ENCODE measurements around the gene ANKRD37.

Gene ANKRD37

GRCh38 chr4:185421366-185422124, 24.9 kb downstream of the ANKRD37 start:
- no peak for DNase-seq (ENCODE audit: low read depth)

- no peak for DNase-seq (ENCODE audit: low read depth)
Observed at GRCh38 chr4:185424905-185425646, 28.4 kb downstream of the ANKRD37 start.

GRCh38 chr4:185425647-185426352, 29.2 kb downstream of the ANKRD37 start, which contains the start of gene UFSP2:
TSS of gene UFSP2 (minus strand) at chr4:185425964. CDS start at chr4:185425868, 96 bp downstream.
- DNase-seq (ENCODE audit: low read depth) = peak; percentile 85

DNA sequence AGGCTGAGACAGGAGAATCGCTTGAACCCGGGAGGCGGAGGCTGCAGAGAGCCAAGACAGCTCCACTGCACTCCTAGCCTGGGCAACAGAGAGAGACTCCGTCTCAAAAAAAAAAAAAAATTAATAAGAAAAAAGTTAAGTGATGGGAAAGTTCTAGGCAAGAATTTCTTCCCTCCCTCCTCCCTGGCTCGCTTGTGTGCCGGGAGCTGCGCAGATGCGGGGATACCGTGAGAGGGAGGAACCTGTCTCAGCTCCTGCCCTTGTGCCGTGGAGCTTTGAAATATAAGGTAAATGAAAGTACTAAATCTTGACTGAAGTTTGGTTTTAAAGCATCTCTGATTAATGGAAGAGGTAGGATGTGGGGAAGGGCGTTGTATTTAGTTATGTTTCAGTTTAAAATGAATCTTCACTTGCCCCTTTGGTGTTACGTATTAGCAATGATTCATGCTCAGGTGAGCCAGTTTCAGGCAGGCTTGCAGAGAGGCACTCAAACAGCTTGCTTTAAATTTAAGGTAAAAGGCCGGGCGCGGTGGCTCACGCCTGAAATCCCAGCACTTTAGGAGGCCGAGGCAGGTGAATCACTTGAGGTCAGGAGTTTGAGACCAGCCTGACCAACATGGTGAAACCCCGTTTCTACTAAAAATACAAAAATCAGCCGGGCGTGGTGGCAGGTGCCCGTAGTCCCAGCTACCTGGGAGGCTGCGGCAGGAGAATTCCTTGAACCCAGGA, 30.5 kb downstream of the ANKRD37 start:
- DNase-seq (ENCODE audit: low read depth) = no peak

DNA sequence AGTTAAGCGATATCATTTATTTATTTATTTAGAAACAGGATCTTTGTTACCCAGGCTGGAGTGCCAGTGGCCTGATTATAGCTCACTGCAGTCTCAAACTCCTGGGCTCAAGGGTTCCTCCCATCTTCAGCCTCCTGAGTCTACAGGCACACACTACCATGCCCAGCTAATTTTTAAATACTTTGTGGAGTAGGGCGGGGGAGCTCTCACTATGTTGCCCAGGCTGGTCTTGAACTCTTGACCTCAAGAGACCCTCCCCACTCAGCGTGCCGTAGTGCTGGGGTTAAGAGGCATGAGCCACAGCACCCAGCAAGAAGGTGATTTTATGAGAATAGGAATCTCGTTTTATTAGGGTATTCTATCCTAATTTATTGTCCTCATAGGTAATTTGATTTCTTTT, 33.0 kb downstream of the ANKRD37 start:
- no peak for DNase-seq (ENCODE audit: low read depth)

DNA sequence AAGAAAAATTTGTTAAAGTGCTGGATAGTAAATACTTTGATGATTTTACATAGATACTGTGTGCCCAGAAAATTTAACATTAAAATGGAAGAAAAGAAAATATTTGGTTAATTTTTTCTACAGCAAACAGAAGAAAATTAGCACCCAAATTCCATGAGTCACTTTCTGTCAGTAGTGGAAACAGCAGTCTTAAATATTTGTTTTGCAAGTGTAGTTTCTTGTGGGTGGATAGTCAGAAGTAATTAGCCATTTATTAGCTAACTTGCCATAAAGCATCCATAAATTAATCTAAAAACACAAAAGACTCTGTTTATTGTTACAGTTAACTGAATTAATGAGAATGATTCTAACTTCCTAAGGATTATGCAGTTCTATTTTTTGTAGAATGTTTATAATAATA, 38.8 kb downstream of the ANKRD37 start:
- DNase-seq (ENCODE audit: low read depth) = no peak

- no peak for DNase-seq (ENCODE audit: low read depth)
Observed at GRCh38 chr4:185437809-185438208, 41.2 kb downstream of the ANKRD37 start.

DNA sequence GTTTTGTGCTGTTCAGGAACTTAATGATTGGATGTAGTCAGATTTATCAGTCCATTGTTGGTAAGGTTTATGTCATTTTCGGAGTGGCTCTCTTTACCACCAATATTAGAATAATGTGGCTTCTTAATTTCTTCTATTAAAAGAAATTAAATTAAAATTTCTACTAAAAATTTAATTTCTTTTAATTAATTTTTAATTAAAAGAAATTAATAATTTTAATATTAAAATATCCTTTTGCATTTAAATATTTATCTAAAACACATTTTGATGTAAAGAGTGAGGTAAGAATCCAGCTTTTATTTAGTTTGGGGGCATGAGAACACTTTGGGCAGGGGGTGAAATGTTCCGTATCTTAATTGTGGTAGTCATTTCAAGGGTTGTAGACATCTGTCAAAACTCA, 44.8 kb downstream of the ANKRD37 start:
- no peak for DNase-seq (ENCODE audit: low read depth)

- DNase-seq (ENCODE audit: low read depth) = no peak
Observed at GRCh38 chr4:185445209-185445608, 48.6 kb downstream of the ANKRD37 start.
